Measurements from ENCODE around the gene AP2A2.

The AP2A2 gene

DNA sequence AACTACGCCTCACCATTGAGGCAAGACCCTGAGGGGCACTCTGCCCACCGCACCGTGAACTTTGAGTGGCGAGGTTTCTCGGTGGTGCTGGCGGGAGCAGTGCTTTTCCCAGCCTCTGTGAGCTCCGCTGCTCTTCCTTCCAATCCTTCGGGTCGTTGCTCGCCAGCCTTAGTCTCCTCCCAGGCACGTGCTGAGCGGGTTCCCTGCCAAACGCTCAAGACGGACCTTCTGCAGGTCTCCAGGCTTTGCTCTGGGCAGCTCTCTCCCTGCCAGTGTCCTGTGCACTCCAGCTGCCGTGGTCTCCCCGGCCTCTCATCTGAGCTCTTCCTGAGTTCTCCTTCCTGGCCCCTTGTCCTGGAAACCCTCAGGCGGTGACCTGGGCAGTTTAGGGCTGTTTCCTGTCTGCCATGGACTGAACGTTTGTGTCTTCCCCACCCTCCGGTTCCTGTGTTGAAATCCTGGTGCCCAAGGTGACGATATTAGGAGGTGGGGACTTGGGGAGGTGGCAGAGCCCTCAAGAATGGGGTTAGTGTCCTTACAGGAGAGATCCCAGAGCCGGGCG lies 122.0 kb downstream of the AP2A2 start:
- no peak for DNase-seq

- DNase-seq: no peak
Measured at GRCh38 chr11:1048375-1049070, 122.9 kb downstream of the AP2A2 start.

- no peak for DNase-seq
Measured at GRCh38 chr11:1049071-1049405, 123.4 kb downstream of the AP2A2 start.

- DNase-seq: no peak
Measured at GRCh38 chr11:1049431-1049891, 123.8 kb downstream of the AP2A2 start.

- DNase-seq: no peak
Measured at GRCh38 chr11:1049911-1050580, 124.4 kb downstream of the AP2A2 start.

DNA sequence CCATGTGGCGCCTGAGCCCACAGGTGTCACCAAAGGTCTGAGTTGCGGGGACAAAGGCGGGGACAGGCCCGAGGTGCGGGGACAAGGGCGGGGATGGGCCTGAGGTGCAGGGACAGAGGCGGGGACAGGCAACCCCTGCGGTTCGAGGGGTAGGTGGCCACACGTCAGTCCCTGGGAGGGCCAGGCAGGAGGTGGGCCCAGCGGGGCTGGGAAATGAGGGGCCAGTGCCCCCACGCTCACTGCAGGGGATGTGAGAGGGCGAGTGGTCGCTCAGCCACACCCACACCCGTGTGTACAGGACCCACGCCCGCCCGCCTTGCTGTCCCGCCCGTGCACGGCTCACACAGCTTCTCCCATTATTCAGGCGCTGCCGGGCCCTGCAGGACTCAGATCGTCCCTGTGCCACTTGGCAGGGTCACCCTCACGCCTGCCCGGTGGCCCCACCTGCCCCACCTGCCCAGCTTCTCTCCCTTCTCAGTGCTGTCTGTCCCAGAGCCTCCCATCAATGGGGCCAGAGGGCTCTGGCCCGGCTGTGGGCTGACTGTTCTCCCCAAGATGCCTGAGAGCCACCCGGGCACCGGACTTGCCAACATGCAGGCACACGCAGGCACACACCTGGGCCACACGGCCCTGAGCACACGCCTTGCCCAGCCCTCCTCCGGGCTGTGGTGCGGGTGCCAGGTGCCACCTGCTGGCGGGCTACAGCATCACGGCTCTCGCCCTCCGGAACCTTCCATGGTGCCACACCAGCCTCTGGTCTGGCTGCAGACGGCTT lies 125.1 kb downstream of the AP2A2 start:
- peak; percentile 59 to 70 for DNase-seq

DNA sequence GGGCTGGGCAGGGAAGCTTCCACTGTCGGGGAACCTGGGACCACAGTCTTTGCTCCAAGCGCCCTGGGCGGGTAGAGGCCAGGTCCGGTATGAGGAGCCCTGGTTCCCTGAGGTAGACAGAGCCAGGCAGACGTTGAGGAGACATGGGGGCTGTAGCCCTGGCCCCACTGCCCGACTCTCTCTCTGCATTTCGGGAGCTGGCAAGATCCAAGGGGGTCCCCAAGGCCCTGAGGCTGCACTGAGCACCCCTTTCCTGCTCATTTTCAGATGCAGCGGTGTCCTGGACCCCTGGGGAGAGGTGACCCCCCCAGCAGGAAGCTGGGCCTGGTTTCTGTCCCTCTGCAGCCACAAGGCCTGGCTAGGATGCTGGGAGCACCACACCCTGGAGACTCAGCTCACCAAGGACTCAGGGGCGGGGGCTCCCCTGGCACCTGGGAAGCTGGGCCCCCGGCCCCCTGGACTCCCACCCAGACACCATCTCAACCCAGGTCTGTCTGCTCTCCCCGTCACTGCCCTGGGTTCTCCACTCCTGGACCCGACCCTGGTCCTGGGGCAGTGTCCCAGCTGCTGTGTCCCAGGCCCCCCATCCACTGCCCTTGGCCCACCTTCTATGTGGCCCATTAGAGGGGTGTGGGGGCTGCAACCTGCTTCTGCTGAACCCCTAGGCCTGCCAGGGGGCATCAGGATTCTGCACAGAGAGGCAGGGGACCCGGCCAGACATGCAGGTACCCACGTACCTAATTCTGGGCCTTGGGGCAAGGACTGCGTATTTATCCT lies 125.9 kb downstream of the AP2A2 start:
- DNase-seq: no peak

- no peak for DNase-seq
Measured at GRCh38 chr11:1052133-1053011, 126.7 kb downstream of the AP2A2 start.

DNA sequence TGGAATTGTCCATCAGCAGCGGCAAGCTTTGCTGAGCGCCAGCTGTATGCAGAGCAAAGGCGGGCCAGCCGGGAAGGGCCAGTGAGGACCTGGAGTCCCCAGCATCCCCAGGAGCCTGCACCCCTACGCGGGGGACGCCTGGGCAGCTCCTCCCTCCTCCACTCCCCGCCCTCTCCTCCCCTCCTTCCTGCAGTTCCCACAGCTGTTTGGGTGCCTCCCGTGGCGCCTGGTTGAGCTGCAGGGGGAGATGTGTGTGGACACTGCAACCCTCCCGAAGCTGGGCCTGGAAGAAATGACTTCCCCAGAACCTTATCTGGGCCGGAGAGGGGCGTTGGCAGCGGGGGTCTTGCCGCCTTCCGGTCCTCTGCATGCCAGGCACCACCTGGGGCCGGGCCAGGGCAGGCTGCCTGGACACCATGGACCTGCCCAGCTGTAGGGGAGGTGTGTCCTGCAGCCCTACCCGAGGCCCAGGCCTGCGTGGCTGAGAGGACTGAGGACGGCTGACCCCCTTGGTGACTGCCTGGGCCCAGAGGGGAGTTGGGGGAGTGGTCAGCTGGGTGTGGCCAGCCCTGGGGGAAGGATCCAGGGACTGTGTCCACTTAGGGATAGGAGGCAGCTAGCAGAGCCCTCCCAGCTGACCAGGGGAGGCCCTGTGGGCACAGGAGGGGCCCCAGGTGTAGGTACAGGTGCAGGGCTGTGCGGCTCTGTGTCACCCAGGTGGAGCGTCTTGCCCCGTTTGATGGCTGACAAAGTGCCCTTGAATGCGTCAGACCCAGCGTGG lies 127.6 kb downstream of the AP2A2 start:
- no peak for DNase-seq

DNA sequence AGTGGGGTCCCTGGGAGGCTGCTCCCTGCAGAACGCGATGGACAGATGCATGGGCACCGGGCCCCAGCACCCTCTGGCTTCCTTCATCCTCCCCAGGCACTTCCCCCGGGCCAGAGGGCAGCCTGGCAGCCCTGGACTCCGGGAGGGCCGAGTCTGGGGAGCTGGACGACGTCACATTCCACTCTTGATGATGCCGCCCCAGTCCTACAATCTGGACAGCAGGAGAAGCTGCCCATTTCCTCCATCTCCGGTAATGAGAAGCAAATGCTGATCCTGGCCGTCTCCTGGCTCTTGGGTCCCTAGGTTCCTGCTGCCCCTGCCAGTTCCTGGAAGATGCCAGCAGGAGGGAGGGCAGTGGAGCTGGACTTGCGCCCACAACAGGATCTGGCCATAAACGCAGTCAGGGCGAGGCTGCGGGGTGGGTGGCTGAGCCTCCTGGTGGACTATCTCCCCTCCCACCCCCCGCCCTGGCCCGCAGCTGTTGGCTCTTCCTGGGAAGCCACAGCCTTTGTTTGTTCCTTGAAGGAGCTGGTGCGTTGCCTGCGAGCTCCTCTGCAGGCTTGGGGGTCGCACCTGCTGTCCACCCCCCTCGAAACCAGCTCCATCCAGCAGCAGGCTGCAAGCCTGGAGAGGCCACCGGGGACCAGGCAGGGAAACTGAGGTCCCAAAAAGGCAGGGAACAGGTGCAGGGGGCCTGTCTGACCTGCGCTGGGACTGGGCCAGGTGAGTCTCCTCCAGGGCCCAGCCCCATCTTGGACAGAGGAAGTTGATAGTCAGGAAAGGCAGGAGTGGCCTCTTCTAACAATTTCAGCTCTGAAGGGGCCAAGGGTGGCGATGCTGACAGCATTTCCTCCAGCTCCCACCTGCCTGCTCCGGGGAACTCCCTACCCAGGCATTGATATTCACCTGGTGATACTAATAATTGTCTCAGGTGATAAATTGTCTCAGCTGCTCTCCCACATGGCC lies 128.8 kb downstream of the AP2A2 start:
- no peak for DNase-seq

GRCh38 chr11:1055109-1055703 lies 129.5 kb downstream of the AP2A2 start:
- no peak for DNase-seq

- DNase-seq: no peak
Measured at GRCh38 chr11:1055990-1056771, 130.5 kb downstream of the AP2A2 start.

DNA sequence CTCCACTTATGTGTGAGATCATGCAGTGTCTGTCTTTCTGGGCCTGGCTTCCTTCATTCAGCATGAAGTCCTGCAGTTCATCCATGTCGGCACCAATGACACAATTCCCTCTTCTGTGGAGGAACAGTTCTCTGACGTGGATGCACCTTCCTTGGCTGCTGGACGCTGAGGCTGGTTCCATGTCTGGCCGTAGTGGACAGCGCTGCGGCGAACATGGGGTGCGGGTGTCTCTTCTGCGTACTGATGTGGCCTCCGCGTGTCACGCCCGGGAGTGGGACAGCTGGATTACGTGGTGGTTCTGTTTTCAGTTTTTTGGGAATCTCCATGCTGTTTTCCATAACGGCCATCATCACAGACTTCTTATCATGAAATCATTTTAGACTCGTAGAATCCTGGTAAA lies 132.1 kb downstream of the AP2A2 start:
- DNase-seq: no peak

DNA sequence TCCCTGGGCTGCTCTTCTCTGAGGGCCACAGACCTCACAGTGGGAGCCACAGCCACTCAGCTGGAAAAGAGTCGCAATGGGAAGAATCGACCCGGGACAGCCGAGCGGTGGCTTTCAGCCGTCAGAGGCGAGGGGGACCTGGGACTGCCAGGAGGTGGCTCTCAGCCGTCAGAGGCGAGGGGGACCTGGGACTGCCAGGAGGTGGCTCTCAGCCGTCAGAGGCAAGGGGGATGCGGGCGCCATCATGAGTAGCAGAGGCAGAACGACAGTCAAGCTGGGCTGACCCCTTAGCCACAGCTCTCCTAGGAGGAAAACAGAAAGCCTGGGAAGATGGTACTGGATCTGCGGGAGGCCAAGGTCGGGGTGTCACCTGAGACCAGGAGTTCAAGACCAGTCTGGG lies 134.1 kb downstream of the AP2A2 start:
- DNase-seq: no peak

- DNase-seq: no peak
Measured at GRCh38 chr11:1060410-1060809, 134.7 kb downstream of the AP2A2 start.

DNA sequence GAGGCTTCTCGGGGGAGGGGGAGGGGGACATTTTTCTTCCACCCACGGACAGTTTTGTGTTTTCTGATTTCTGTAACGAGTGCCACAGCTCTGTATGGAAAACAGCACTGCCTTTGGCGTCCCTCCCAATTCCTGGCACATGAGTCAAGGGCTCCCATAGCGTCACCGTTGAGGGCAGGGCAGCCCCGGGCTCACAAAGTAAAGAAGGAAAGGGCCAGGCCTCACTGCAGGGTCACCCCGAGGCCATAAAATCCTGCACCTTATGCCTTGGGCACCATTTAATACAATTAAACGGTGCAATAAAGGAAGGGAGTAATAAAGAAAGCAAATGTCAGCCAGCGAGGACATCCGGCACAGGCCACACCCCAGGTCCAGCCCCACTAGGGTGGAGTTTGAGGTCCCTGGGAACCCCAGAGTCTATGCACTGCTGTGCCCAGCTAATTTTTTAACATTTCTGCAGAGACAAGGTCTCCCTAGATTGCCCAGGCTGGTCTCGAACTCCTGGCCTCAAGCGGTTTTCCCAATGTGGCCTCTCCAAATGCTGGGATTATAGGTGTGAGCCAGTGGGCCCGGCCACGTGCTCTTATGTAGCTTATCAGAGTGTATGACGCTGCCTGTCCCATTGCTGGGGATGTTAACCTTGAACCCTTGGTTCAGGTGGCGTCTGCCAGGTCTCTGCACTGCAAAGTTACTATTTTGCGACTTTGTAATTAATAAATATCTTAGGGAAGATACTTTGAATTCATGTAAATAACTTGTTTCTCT lies 135.4 kb downstream of the AP2A2 start:
- DNase-seq: no peak

Data from stimulated activated CD4-positive, alpha-beta T cell treated with anti-CD3 and anti-CD28 coated beads, Interleukin-4, amount 100 ng/mL, for 4 hours (primary cell).